ENCODE data around the gene NFAM1.

The NFAM1 gene, protein sequence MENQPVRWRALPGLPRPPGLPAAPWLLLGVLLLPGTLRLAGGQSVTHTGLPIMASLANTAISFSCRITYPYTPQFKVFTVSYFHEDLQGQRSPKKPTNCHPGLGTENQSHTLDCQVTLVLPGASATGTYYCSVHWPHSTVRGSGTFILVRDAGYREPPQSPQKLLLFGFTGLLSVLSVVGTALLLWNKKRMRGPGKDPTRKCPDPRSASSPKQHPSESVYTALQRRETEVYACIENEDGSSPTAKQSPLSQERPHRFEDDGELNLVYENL

DNA sequence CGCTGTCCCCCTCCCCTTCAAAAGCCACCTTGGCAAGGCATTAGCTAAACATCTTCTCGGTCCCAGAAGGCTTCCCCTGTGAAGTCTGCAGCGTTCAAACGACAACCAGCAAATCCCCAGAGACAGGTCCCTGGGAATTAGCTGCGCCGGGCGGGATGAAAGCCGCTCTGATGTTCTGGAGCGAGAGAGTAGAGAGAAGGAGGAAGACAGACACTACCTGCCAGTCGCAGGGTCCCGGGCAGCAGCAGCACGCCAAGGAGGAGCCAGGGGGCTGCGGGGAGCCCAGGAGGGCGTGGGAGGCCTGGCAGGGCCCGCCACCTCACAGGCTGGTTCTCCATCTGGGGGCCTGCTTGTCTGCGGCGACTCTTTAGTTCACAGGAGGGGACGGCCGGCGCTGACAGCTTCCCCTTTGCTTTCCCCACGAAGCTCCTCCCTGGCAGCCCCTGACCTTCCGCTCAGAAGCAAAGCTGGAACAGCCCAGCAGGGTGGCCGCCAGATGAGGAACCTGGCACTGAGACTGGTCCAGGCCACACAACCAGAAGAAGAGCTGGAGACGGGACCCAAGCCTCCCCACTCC lies at the start of gene NFAM1:
NFAM1 (minus strand) TSS at position 384 of the 577 bp plus-strand sequence; CDS start at position 338, 46 bp downstream.
- no peak for DNase-seq

DNA sequence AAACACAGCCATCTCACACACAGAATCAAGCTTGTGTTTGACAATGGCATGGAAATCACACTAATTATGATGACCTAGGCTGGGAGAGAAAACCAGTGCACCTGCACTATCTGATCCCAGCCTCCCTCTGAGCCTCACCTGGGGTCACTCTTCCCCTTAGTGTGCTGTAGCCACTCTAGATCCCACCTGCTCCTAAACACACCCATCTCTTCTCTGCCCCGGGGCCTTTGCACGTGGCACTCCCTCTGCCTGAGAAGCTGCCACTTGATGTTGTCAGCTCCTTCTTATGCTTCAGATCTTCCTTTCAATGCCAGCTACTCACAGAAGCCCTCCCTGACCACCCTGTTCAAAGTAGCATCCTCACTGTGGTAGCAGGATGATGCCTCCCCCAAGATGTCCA lies 42.9 kb upstream of the NFAM1 start:
- no peak for DNase-seq

DNA sequence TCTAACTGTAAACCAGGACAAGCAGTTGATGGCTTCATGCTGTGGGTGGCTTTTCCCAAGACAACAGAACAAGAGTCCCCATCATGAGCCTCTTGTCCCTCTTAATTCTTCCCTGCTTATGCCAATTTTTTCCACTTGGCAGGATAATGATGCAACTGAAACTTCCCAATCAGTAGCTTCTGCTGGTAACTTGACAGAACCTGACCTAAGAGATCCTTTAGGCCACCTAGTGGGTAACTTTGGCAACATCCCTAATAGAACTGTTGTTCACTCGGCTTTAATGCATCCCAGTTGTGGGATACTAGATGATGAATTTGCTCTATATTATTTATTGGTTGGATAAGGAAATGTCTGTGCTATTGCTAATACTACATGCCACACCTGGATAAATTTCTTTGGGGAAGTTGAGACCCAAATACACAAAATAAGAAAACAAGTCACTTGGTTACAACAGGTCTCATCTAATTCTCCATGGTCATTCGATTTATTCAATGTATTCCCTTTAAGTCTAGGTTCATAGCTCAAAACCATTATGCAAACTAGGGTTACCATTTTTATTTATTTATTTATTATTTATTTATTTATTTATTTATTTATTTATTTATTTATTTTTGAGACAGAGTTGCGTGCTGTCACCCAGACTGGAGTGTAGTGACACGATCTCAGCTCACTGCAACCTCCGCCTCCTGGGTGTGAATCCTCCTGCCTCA lies 41.4 kb upstream of the NFAM1 start:
- DNase-seq = peak; percentile 35

DNA sequence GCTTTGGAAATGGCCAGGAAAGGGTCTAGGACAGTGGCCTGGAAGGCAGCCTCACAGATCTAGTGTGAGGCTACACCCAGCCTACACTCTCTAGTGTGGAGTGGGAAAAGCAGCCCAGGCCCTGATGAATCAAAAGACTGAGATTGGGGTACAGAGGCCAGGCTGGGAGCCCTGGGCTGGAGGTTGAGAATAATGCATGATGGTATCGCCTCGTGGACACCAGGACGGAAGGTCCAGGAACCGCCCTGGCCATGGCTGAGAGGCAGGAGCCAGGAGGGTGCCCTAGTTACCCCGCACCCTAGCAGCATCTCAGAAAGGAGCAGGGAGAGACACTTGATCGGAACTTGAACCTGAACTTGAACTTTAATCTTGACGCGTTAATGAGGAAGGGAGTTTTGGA lies 40.5 kb upstream of the NFAM1 start:
- no peak for DNase-seq

DNA sequence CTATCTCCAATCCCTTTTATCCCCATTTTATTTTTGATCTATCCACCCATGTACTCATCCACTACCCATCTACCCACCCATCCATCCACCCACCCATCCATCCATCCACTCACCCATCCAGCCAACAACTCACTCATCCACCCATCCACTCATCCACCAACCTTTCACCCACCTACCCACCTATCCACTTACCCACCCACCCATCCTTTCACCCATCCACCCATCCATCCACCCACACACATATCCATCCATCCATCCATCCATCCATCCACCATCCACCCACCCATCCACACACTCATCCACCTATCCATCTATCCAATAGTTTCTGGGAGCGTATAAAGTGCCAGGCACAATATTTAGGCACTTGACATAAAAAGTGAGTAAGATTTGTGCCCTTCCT lies 39.2 kb upstream of the NFAM1 start:
- DNase-seq = no peak

DNA sequence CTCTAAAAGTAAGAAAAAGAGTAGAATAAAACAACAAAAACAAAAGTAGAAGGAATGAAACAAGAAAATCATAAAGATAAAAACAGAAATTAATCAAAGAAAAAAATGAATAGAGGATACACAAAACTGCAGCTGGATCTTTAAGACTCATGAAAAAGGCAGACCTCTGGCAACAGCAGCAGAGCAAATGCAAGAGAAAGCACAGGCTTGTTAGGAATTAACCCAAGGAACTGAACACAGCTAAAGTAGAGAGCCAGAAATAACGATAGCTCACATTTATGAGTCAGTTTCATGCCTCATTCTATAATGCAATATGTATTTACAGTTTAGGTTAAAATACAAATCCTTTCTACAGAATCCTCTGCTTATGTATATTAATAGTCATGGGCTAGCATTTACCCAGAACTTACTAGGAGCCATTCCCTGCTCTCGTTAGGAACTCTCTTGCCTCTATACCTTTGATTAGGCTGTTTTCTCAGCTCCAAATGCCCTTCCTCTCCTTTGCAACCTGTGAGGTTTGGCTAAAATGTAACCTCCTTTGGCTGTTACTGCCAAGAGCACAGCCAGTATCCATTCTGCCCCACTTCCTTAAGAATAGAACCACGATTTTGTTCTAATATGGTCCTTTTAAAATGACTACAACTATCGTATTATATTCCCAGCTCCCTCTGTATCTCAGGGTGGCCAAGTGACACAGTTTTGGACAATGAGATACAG lies 38.3 kb upstream of the NFAM1 start:
- DNase-seq = no peak

DNA sequence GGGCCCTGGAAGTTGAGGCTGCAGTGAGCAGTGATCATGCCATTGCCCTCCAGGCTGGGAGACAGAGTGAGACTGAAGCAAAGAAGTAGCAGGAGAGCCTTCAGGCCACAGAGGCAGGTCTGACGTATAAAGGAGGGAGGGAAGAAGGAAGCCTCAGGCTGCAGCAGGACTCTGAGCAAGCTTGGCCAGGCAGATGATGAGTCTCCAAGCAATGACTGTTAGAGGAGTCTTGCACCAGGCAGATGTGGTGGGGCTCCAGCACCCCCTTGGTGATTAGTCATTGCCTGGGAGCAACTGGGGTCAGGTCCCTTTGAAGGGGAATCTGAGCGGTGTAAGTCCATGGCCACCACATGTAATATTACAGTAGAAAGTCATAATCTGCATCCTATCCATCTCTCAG lies 36.6 kb upstream of the NFAM1 start:
- no peak for DNase-seq

DNA sequence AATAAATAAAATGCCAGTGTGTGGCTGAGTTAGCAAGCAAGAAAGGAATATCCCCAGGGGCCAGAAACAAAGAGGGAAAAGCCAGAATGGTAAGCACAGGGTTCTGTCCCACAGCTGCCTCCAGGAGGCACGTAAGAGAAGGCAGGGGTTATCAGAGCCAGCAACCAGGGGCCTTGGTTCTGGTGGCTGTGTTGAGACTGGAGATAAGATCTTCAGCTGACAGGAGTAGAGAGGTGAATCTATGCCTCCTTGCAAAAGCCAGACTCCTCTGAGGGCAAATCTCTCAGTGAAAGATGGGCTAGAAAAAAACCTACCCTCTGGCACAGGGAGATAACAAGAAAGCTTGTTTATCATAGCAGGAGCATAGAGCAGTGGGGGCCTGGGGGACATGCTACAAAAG lies 29.8 kb upstream of the NFAM1 start:
- no peak for DNase-seq

DNA sequence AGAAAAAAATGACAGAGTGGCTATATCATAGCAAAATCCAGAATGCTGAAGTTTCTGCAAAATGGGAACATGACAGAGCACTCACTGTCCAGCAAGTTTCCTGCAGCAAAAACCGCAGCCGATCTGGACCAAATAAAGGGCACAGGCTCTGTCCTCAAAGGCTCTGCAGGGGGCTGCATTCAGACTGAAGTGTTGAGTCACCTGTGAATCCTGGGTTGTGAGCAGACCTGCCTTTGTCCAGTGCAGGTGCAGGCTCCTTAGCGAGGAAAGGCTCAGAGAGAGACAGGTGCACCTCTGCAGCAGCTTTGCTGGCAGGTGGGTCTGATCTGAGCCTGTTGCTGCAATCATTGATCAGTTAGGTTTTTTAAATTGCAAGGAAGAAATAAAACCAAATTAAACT lies 29.3 kb upstream of the NFAM1 start:
- DNase-seq = no peak

DNA sequence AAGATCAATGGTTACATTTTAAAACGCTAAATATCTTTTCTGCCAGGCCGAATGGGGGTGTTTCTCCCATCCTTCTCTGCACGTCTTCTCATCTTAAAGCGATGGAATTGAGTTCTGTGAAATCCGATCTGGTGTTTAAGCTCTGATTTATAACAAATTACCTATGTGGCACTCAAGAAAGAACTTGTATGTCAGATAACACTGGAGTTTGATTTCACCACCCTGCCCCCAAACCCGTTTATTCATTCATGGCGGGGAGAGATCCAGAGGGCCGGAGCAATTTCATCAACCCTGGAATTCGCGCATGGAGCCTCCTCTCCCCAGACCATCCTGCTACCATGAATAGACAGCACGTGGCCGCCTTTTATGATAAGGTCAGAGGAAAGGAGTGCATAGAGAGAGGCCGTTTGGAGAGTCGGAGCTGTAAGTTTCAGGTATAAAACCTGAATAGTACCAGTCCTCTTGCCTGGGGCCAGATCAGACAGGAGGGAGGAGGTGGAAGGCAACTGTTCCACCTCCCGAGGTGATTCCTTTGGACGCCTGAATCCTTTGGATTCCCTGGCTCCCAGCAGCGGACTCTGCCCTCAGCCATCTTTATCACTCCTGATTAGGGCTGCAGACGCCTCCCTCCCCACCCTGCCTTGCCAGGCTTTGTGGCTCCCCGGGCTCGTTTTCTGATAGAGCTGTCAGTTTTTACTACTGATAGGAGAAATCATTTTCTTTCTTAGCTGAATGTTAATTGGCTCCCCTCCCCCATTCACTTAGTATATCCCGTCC lies 27.3 kb upstream of the NFAM1 start:
- DNase-seq = no peak

DNA sequence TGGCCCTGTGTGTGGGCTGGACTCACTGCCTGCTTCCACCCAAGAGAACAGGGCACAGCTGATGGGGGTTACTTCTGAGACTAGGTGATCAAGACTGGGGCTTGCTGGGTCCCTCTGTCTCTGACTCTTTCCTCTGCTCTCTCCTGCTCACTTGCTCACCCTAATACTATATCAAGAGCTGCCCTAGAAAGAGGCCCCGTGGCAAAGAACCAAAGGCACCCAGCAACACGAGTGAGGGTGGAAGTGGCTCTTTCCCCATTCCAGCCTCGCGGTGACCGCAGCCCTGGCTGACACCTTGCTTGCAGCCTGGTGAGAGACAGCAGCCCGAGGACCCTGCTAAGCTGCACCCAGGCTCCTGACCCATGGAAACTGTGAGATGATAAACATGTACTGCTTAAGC lies 20.7 kb upstream of the NFAM1 start:
- DNase-seq = no peak

DNA sequence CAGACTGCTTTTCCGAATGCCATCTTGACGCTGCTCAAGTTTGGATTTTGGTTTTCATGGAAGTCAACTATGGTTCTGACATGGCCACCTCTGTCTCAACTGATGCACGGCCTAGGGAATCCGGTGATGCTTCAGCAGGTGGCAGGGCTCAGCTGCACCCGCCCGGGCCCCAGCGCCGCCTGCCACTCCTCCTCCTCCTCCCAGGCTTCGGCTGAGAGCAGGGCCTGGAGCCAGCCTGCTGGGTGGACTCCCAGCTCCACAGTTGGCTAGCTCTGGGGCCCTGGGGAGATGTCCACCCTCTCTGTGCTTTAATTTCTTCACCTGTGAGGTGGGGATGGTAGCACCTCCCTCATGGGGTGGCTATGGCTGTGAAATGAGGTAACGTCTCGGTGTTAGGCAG lies 20.3 kb upstream of the NFAM1 start:
- DNase-seq = no peak

DNA sequence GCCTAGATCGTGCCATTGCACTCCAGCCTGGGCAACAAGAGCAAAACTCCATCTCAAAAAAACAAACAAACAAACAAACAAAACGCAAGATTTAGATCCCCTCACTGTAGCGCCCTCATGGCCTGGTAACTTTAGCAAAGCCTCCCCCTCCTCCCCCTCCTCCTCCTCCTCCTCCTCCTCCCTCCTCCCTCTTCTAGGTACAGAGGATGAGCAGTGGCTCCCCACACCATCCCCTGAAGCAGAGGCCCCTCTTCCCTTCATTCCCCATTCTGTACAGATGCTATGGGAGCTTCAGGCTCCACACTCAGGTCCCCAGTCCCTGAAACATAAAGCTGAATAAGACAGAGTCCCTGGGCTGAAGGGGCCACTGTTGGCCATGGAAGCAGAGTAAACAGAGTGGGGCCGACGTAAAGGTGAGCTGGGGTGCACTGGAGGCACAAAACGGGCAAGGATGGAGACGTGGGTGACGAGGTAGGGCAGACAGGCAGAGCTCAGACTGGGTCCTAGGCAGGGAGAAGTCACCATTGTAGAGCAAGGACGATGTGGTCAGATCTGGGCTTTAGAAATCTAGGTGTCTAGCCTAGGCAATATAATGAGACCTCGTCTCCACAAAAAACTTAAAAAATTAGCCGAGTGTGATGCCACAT lies 19.4 kb upstream of the NFAM1 start:
- DNase-seq = no peak

DNA sequence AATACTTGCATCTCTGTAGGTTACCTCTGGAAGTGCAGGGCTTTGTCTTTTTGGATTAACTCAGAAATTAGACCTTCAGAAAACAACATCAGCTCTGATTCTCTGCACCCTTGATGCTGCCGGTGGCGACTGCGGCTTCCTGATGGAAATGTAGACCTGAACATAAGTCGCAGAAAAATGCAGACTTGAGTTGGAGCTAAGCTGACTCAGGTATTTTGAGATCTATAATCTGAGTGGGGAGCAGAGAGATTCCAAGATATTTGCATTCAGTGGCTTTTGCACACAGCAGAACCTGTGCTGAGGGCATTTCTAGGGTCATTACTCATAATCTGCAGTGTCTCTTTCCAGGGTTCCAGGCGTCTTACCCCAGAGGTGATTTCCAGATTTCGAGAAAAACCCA lies 18.7 kb upstream of the NFAM1 start:
- no peak for DNase-seq

DNA sequence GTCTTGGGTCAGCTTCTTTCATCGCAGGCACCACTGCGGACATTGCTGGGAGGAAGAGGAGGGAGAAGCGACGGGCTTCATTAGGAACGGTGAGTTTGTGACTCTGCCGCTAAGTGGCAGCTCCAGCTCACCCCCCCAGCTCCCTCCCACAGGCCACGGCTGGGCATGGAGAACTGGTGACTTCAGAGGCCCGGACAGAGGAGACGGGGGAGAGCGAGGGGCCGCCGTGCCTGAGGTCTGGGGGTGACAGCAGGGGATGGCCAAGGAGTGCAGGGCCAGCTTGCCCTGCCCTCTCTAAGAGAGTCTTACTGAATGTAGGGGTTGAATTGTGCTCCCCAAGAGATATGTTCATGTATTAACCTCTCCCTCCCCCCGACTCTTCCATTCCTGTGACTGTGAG lies 13.9 kb upstream of the NFAM1 start:
- no peak for DNase-seq

DNA sequence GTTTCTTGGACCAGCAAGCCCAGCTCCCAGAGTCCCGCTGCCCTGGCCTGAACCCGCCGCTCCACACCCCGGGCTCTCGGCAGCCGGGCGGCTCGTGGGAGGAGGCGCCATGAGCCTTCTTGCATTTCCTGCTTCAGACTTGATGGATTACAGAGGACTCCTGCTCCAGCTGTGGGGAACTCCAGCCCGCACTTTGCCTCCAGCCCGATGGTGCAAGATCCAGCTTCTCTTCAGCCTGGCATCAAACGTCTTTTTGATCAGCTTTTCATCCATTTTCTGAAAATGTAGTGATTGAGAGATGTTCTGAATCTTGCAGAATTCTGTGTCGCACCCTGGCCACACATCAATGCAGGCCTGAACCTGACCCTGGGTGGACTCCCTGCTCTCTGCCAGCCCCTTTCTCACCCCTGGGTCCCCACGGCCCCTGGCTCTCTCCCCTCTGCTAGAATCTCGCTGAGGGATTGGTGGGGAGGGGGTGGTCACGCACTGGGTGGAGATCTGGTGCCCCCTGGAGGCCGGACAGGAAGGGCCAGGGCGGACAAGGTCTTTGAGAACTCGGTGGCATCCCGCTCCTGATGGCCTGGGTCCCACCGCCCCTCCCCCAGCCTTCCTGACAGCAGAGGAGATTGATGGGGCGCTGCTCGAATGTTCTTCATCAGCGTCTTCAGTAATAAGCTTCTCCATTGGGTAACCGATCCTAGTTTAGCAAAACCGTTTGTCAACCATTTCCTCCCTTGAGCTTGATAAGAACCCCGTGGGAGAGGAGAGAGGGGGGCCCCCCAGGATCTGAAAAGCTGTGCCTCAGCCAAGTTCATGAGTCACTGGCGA lies 12.1 kb upstream of the NFAM1 start:
- peak; percentile 86 for DNase-seq

DNA sequence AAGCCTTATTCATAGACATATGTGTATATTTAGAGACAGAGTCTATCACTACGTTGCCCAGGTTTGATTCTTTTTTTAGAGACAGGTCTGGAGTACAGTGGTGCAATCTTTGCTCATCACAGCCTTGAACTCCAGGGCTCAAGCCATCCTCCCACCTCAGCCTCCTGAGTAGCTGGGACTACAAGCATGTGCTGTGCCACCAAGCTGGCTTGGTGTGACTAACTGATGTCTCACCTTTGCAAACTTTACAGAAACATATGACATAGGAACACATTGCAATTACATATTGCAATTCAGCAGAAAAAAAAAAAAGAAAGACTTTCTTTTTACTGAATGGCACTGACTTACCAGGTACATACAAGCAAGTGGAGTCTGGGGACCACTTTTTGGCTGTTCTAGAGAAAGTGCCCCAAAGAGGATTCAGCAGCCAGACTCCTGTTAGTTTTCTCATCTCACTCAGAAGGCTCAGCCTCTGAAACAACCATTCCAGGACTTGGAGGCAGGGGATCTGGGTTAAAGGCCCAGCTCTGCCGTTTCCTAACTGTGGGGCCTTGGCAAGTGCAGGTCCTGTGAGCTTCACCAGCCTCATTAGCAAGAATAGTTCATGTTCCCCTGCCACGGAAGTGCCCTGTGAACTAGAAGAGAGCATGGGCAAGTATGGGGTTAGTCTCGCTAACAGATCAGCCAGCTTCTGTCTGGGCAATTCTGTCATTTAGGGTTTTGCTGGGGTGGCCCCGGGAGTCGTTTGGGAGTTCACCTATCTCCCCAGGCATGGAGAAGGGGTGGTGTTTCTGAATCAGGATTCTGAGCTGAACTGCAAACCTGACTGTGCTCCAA lies 11.3 kb upstream of the NFAM1 start:
- DNase-seq = peak; percentile 7

DNA sequence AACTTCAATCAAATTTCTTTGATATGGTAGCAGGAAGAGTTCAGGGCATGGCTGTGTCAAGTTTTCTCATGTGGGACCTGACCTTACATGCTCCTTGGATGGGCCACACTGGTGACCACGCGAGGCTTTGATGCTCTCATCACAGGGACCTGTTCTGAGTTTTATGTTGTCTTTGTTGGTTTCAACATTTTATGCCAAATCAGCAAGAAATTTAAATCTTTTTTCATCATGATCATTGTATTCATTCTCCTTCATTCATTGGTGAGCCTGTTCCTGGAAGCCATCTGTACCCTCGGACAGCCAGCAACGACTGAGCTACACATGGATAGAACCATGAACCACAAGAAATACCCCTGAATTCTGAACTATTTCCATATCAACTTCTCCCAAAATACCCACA lies 10.5 kb upstream of the NFAM1 start:
- no peak for DNase-seq

DNA sequence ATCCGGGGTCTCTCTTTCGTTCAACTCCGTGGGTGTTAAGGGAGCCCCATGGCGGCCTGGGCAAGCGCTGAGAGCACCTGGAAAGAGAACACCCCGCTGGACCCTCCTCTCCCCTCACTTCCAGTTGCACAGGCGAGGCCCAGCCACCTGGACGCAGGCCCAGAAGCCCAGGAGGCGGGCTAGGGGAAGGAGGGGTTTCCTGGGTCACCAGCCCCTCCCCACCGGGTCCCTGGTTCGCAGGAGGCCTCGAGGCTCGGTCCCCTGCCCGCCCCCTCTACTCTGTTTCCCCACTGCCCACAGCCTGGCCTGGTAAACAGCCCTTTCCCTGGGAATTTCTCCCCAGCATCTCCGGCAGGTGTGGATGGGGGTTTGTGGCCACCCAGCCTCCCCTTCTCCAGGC lies 8.5 kb upstream of the NFAM1 start:
- no peak for DNase-seq

DNA sequence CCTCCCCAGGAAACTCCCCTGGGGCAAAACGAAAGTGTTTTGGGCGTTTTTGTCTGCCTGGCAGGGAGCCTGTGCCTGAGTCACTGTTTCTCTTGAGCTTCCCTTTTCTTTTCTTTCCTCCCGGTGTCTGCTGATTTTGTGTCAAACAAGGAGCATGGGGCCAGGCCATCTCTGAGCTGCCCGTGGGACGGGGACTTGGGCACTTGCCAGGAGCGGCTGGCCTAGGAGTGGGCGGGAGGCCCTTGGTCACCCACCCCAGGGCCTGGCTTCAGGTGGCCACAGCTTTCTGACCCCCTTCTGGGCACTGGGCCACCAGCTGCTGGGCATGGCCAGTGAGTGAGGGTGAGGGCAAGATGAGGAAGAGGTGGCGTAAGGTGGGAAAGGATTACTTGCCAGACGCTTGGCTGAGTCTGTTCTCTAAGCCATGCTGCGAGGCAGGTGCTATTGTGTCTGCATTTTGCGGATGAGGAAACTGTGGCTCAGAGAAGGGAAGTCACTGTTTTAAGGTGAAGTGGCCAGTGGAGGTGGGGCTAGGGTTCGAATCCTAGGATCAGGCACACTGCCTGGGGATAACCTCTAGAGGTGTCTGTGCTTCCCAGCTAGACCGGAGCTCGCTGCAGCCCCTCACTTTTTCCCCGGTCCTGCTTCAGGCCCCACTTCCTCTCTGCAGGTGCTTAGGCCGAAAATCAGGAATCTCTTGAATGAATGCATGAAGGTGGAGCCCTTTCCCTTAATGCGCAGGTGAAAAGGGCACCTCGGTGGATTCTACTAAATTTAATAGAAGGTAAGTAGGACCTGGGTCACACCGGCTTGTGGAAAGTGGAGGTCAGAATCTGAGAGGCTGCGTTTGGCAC lies 7.8 kb upstream of the NFAM1 start:
- DNase-seq = peak; percentile 12
